IMR-90 (cell line): Measurements from ENCODE around the gene SOCS6.

Experiments used
- BHLHE40 ChIP-seq: fragments of 150-350 bp; IDR thresholded peaks from 2 replicates; pipeline ENCODE4 v1.6.1; 2016; ENCODE audit warnings: mild to moderate bottlenecking, low read depth, low read length
- CTCF ChIP-seq: conservative IDR thresholded peaks from 2 replicates; pipeline ENCODE4 v1.5.1; 2012; ENCODE audit warnings: mild to moderate bottlenecking, low read depth, low read length, improper control_type of control experiment
- ELK1 ChIP-seq: fragments of 150-350 bp; IDR thresholded peaks from 2 replicates; pipeline ENCODE4 v1.6.1; 2016; ENCODE audit warnings: low read depth, mild to moderate bottlenecking, low read length, moderate library complexity, borderline replicate concordance
- MAFK ChIP-seq: IDR thresholded peaks from 2 replicates; pipeline ENCODE4 v1.6.1; 2012; ENCODE audit warnings: low read depth, low read length, improper control_type of control experiment
- MAZ ChIP-seq: IDR thresholded peaks from 2 replicates; pipeline ENCODE4 v1.6.1; 2012; ENCODE audit warnings: low read depth, mild to moderate bottlenecking, low read length, improper control_type of control experiment, moderate library complexity, borderline replicate concordance
- MXI1 ChIP-seq: IDR thresholded peaks from 2 replicates; pipeline ENCODE4 v1.6.1; 2012; ENCODE audit warnings: low read depth, mild to moderate bottlenecking, low read length, moderate library complexity, borderline replicate concordance
- POLR2A ChIP-seq: IDR thresholded peaks from 2 replicates; pipeline ENCODE4 v1.6.1; 2012; ENCODE audit warnings: mild to moderate bottlenecking, low read depth, low read length
- RAD21 ChIP-seq: IDR thresholded peaks from 2 replicates; pipeline ENCODE4 v1.6.1; 2012; ENCODE audit warnings: low read length, improper control_type of control experiment
- RCOR1 ChIP-seq: IDR thresholded peaks from 2 replicates; pipeline ENCODE4 v1.6.1; 2012; ENCODE audit warnings: mild to moderate bottlenecking, low read length, improper control_type of control experiment; ENCODE audit not compliant: insufficient replicate concordance
- SMC3 ChIP-seq: fragments of 150-350 bp; IDR thresholded peaks from 2 replicates; pipeline ENCODE4 v1.6.1; 2016; ENCODE audit warnings: low read depth, mild to moderate bottlenecking, antibody characterized with exemption, low read length, moderate library complexity

GRCh38 chr18:70250781-70251180, 38.1 kb upstream of the SOCS6 start:
- TF ChIP-seq BHLHE40 (no peak), ELK1 (no peak), MAZ (no peak), POLR2A (no peak), CTCF (no peak), RAD21 (no peak), MAFK (no peak), SMC3 (no peak), RCOR1 (no peak), MXI1 (no peak)
